ENCODE results near the gene VWC2L.

DNA sequence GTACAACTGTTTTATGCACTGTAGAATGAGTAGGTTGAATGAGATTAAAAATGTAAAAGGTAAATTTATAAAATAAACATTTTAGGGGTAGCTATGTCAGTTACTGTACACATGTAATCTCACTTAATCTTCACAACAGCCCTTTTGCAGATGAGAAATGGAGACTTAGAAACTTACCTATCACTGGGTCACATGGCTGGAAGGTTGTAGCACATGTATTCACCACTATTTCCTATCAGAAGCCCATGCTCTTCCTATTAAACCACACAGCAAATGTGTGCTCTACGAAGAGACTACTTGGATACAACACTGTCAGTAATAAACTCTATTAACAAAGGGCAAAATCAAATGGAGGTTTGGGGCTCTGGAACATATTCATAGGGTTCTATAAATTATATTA is 60.5 kb downstream of the VWC2L start:
- TF ChIP-seq, protein P1, sequence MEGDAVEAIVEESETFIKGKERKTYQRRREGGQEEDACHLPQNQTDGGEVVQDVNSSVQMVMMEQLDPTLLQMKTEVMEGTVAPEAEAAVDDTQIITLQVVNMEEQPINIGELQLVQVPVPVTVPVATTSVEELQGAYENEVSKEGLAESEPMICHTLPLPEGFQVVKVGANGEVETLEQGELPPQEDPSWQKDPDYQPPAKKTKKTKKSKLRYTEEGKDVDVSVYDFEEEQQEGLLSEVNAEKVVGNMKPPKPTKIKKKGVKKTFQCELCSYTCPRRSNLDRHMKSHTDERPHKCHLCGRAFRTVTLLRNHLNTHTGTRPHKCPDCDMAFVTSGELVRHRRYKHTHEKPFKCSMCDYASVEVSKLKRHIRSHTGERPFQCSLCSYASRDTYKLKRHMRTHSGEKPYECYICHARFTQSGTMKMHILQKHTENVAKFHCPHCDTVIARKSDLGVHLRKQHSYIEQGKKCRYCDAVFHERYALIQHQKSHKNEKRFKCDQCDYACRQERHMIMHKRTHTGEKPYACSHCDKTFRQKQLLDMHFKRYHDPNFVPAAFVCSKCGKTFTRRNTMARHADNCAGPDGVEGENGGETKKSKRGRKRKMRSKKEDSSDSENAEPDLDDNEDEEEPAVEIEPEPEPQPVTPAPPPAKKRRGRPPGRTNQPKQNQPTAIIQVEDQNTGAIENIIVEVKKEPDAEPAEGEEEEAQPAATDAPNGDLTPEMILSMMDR (conservative IDR thresholded peaks at IDR 0.05; ENCODE audit: low read depth, low read length) = no peak
- no peak for TF ChIP-seq EZH2 (IDR thresholded peaks at IDR 0.05; ENCODE audit: borderline replicate concordance, low read depth, low read length, poor library complexity, severe bottlenecking)
